Sigmoid colon (tissue), 7 donors: Measurements from ENCODE around the gene CNTD1. TPM values are rescaled to one million over a fixed set of nuclear protein-coding genes. Genes with fewer than 3 reads are reported as not detected.

Experiments used
- DNase-seq: peaks from one replicate; pipeline ENCODE4 v3.0.0-alpha.2; 2019
- H3K27ac ChIP-seq, 4 donors: fragments of 200-600 bp; sonication (generic); one replicate each; pipeline ENCODE4 v1.5.1; 2016 to 2019; ENCODE audit warnings: mild to moderate bottlenecking in 1 of 4
- H3K27me3 ChIP-seq, 3 donors: fragments of 200-600 bp; sonication (generic); one replicate each; pipeline ENCODE4 v1.5.1; 2019; ENCODE audit warnings: mild to moderate bottlenecking in 1 of 3
- H3K36me3 ChIP-seq, 4 donors: fragments of 200-600 bp; sonication (generic); one replicate each; pipeline ENCODE4 v1.5.1; 2016 to 2019
- H3K4me1 ChIP-seq, 4 donors: fragments of 200-600 bp; sonication (generic); one replicate each; pipeline ENCODE4 v1.5.1; 2017 to 2019
- H3K4me3 ChIP-seq, 4 donors: fragments of 200-600 bp; sonication (generic); one replicate each; pipeline ENCODE4 v1.5.1; 2017 to 2019; ENCODE audit warnings: mild to moderate bottlenecking in 2 of 4, moderate library complexity in 1 of 4
- H3K9me3 ChIP-seq, 4 donors: fragments of 200-600 bp in 3 of 4; sonication (generic) in 3 of 4; one replicate each; pipeline versions ENCODE4 v1.5.1 to v1.6.1; 2013 to 2019
- EP300 ChIP-seq, 4 donors: sonication (generic); formaldehyde crosslinking; IDR thresholded peaks; one replicate each; pipeline ENCODE4 v1.6.1; 2017; ENCODE audit warnings: antibody characterized with exemption in 4 of 4
- POLR2A ChIP-seq, 2 donors: fragments of 450-650 bp; IDR thresholded peaks; one replicate each; pipeline ENCODE4 v1.6.1; 2016; ENCODE audit warnings: antibody characterized with exemption in 2 of 2, mild to moderate bottlenecking in 2 of 2, moderate library complexity in 2 of 2
- POLR2AphosphoS5 ChIP-seq, 4 donors: sonication (generic); formaldehyde crosslinking; IDR thresholded peaks; one replicate each; pipeline ENCODE4 v1.6.1; 2017; ENCODE audit warnings: antibody characterized with exemption in 4 of 4
- WGBS, 2 donors: extraction: QIAGEN DNeasy Blood & Tissue Kit; methylation state at CpG; one replicate each; pipeline ENCODE4 v1.1.7; 2013; 5-methylcytosine and 5-hydroxymethylcytosine counted together
- intact Hi-C: fragments of 100-400 bp; cut with DNase I; formaldehyde crosslinking; loops from one replicate; pipeline ENCODE4 v1.15.1; 2023
- polyA plus RNA-seq, 3 donors: library from polyadenylated mRNA; stranded (reverse); fragments of 200-250 nt; gene quantifications; one replicate each; pipeline ENCODE4 v1.2.3, GENCODE V29; 2013
- total RNA-seq, 4 donors: library from RNA; depleted of rRNA; stranded (reverse); fragments of >200 nt; gene quantifications; one replicate each; pipeline ENCODE4 v1.1.0, GENCODE V29; 2016
- TF ChIP-seq, protein P1 (sequence below), 4 experiments: fragments of 450-650 bp in 3 of 4; fragments of 200-600 bp in 1 of 4; IDR thresholded peaks; one replicate each; pipeline ENCODE4 v1.5.1; 2016 to 2019; ENCODE audit warnings: antibody characterized with exemption in 4 of 4, mild to moderate bottlenecking in 3 of 4, moderate library complexity in 2 of 4
- donor health status: healthy with polysubstance abuse.
- donor health status: Bipolar disorder and iron deficiency.
- donor health status: healthy.

Gene CNTD1
- total and polyA plus RNA-seq, 7 donors: 0.33 to 7.2 (median 2.3) TPM; not detected in 3

DNA sequence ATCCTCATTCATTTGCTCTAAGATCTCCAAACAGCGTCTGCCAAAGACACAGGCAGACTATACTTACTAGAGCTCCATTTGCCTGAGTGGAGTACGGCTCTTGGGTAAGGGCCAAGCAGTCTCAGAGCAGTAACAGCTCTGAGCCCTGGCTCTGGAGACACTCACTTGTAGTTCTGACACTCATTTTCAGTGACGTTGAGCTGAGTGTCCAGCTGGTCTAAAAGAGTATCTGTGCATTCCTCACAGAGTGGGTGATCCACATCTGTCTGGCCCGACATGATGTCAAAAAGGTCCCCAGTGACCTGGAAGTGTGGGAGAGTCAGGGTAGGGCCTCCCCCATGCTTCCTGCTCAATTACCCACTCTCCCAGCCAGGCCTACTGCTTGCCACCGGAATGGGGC is 19.7 kb downstream of the CNTD1 start:
- intact Hi-C loops: no loop called here
- H3K9me3 ChIP-seq: no peaks in the 10 kb centered on the region
- H3K27ac ChIP-seq: no peak overlapping the region
- no peak overlapping the region for H3K4me3 ChIP-seq
- H3K27me3 ChIP-seq: no peaks in the 10 kb centered on the region
- no peak for TF ChIP-seq EP300 (IDR thresholded peaks at IDR 0.05)
- TF ChIP-seq, protein P1, sequence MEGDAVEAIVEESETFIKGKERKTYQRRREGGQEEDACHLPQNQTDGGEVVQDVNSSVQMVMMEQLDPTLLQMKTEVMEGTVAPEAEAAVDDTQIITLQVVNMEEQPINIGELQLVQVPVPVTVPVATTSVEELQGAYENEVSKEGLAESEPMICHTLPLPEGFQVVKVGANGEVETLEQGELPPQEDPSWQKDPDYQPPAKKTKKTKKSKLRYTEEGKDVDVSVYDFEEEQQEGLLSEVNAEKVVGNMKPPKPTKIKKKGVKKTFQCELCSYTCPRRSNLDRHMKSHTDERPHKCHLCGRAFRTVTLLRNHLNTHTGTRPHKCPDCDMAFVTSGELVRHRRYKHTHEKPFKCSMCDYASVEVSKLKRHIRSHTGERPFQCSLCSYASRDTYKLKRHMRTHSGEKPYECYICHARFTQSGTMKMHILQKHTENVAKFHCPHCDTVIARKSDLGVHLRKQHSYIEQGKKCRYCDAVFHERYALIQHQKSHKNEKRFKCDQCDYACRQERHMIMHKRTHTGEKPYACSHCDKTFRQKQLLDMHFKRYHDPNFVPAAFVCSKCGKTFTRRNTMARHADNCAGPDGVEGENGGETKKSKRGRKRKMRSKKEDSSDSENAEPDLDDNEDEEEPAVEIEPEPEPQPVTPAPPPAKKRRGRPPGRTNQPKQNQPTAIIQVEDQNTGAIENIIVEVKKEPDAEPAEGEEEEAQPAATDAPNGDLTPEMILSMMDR (IDR thresholded peaks at IDR 0.05): no peak
- TF ChIP-seq POLR2A (IDR thresholded peaks at IDR 0.05): no peak
- no peak for TF ChIP-seq POLR2AphosphoS5 (IDR thresholded peaks at IDR 0.05)
- peaks cover 37 to 92% (median 62%) of the 10 kb centered on the region in 4 donors for H3K36me3 ChIP-seq
- H3K4me1 ChIP-seq: peaks cover 0 to 23% (median 10%) of the 10 kb centered on the region in 4 donors
- 87 to 91% methylated on average over 5 of the region's 5 CpGs for WGBS, 2 donors
- no peak for DNase-seq

DNA sequence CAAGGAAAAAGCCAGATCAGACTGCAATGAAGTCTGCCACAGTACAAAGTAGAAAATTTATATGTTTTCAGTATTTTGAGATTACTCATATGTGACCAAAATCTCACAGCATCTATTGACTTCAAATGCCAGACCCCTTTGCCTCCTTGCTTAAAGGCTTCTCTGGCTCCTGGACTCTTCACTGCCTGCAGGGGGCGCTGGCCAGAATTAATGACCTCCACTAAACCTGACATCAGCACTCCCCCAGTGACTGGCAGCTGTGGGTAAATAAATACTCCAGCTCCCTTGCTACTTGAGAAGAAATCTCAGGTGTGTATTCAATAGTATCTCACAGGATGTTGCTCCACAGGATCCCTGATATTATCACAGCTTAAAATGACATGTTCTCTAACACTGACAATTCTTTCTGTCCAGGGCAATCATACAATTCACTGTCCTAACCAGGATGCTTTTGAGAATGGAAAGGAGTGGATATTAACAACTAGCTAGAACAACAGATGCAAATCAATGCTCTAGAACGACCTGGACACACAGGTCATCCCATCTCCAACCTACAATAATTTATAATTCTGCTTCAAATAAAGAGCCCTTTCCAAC is 21.4 kb downstream of the CNTD1 start:
- no peak overlapping the region for H3K27ac ChIP-seq
- peaks cover 32 to 76% (median 49%) of the 10 kb centered on the region in 4 donors for H3K36me3 ChIP-seq
- TF ChIP-seq EP300 (IDR thresholded peaks at IDR 0.05): no peak
- TF ChIP-seq, protein P1 (IDR thresholded peaks at IDR 0.05): peak in 3 of 4 experiments; percentile 17 to 56 (median 27)
- DNase-seq: no peak
- 24 to 35% methylated on average over 2 of the region's 2 CpGs for whole genome bisulfite sequencing, 2 donors
- H3K4me3 ChIP-seq: no peak overlapping the region
- peaks cover 0 to 22% (median 18%) of the 10 kb centered on the region in 4 donors for H3K4me1 ChIP-seq
- intact Hi-C loops: loop anchor here (5.0 to 10.0 kb wide), 2 partner anchors 98 to 245 kb away; partner anchors contain the start of gene PSMC3IP
- no peaks in the 10 kb centered on the region for H3K9me3 ChIP-seq
- H3K27me3 ChIP-seq: no peaks in the 10 kb centered on the region

- WGBS, 2 donors: 91 to 96% methylated on average over 7 of the region's 7 CpGs
- Histone ChIP-seq H3K4me1 (peaks cover 0 to 21% (median 18%) of the 10 kb centered on the region in 4 donors), H3K36me3 (peaks cover 20 to 64% (median 37%) of the 10 kb centered on the region in 4 donors), H3K9me3 (no peaks in the 10 kb centered on the region), H3K4me3 (no peak overlapping the region), H3K27me3 (no peaks in the 10 kb centered on the region), H3K27ac (no peak overlapping the region)
- TF ChIP-seq EP300 (IDR thresholded peaks at IDR 0.05) (no peak), POLR2AphosphoS5 (IDR thresholded peaks at IDR 0.05) (no peak), POLR2A (IDR thresholded peaks at IDR 0.05) (no peak)
- TF ChIP-seq, protein P1 (IDR thresholded peaks at IDR 0.05): no peak
- intact Hi-C loops: loop anchor here (5.0 to 10.0 kb wide), 2 partner anchors 99 to 246 kb away; partner anchors contain the start of gene PSMC3IP
- DNase-seq: no peak
Measured at GRCh38 chr17:42821176-42821575, 22.5 kb downstream of the CNTD1 start.

- intact Hi-C loops: loop anchor here (10.0 kb wide), 1 partner anchor 253 kb away; the partner anchor contains the start of gene PSMC3IP
Measured at GRCh38 chr17:42827472-42827871, 28.8 kb downstream of the CNTD1 start.

More at GRCh38 chr17:42827472-42827871, 28.8 kb downstream of the CNTD1 start:
- Histone ChIP-seq H3K9me3 (no peaks in the 10 kb centered on the region), H3K36me3 (peaks cover 0 to 1% (median 0%) of the 10 kb centered on the region in 4 donors), H3K27ac (no peak overlapping the region), H3K4me3 (no peak overlapping the region), H3K4me1 (peaks cover 0 to 21% (median 18%) of the 10 kb centered on the region in 4 donors), H3K27me3 (no peaks in the 10 kb centered on the region)
- no peak for DNase-seq
- 90 to 98% methylated on average over 1 of the region's 1 CpG for WGBS, 2 donors
- TF ChIP-seq POLR2A (IDR thresholded peaks at IDR 0.05) (no peak), EP300 (IDR thresholded peaks at IDR 0.05) (no peak), POLR2AphosphoS5 (IDR thresholded peaks at IDR 0.05) (no peak)
- TF ChIP-seq, protein P1 (IDR thresholded peaks at IDR 0.05): no peak
